Inflammatory macrophage treated with lipopolysaccharide for 4 hours (primary cell): Measurements from ENCODE around the gene IGF2.

ENCODE experiments used
- DNase-seq: peaks from one replicate; pipeline ENCODE4 v3.0.0-alpha.2; 2020

IGF2 gene

GRCh38 chr11:2169626-2170570, 30.7 kb upstream of the IGF2 start:
- DNase-seq = no peak

DNA sequence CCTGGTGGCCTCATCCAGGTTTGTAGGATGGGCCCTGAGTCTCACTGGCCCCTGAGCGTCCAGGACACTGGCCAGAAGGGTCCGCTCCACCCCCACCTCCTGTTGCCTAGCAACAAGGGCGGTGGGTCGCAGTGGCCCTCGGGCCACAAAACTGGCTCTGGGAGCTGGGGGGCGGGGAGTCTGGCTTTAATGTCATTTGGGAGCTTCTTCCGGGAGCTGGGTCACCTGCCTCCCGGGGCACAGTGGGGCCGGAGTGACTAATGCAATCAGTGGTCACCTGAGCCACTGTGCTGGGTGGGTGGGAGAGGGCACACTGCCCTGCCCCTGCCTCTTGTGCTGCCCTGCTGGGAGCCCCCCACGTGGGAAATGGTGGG, 29.8 kb upstream of the IGF2 start:
- no peak for DNase-seq

GRCh38 chr11:2168286-2169004, 29.3 kb upstream of the IGF2 start:
- DNase-seq = no peak

GRCh38 chr11:2167141-2168045, 28.2 kb upstream of the IGF2 start:
- DNase-seq = no peak

GRCh38 chr11:2166091-2166851, 27.1 kb upstream of the IGF2 start:
- DNase-seq = no peak

GRCh38 chr11:2165571-2165970, 26.4 kb upstream of the IGF2 start:
- DNase-seq = no peak

DNA sequence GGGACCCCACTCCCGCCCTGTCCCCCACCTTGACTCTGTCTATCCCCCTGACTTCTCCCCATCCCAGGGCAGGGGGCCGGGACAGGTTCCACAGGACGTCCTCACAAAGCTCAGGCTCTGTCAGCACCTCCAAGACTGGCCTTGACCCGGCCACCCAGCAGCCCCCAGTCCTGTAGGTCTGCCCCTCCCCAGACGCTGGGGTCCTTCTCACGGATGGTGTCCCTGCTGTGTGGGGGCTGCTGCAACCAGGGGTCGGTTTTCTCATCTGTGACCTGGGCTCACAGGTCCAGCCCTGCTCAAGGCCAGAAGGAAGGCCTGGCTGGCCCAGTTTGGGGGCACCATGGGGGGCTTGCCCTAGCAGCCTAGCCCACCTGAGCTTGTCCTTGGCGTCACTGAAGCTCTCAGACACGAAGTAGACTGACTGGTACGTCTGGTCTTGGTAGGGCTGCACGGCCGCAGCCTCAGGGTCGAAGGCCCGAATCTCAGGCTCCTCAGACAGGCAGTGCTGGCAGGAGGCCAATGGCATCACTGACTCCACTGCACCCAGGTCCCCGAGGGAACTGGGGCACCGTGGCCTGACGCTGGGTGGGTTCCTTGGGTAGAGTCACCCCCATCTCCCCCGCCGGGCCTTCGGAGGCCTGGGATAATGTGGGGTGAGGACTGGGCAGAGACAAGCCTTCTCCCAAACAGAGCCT, 25.8 kb upstream of the IGF2 start:
- DNase-seq = no peak

DNA sequence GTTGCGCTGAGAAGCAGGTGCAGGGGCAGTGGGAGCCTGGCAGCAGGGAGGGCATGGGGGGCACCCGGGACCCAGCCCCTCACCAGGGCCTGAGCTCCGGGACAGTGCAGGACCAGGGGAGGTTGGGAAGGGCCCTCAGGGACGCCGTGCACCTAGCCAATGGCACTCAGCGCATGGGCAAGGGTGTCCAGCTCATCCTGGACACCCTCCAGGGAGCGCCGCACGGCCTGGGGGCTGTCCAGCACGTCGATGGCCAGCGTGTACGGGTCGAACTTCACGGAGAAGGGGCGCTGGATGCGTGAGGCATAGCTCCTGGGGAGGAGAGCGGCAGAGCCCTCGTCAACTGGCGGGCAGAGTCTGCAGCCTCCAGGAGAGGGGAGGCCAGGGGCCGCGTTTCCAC, 24.9 kb upstream of the IGF2 start:
- DNase-seq = no peak

- DNase-seq = no peak
Observed at GRCh38 chr11:2163428-2163978, 24.3 kb upstream of the IGF2 start.

DNA sequence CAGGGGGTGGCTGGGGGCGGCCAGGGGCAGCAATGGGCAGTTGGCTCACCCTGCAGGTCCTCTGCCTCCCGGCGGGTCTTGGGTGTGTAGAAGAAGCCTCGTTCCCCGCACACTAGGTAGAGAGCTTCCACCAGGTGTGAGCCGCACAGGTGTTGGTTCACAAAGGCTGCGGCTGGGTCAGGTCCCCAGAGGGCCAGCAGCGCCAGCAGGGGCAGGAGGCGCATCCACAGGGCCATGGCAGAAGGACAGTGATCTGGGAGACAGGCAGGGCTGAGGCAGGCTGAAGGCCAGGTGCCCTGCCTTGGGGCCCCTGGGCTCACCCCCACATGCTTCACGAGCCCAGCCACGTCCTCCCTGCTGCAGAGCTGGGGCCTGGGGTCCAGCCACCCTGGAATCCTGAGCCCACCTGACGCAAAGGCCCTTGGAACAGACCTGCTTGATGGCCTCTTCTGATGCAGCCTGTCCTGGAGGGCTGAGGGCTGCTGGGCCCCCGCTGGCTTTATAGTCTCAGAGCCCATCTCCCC, 21.6 kb upstream of the IGF2 start, which contains the start of gene INS:
TSS of gene INS (minus strand) at position 474 of the 524 bp plus-strand sequence. CDS start at position 236, 238 bp downstream.
- no peak for DNase-seq

DNA sequence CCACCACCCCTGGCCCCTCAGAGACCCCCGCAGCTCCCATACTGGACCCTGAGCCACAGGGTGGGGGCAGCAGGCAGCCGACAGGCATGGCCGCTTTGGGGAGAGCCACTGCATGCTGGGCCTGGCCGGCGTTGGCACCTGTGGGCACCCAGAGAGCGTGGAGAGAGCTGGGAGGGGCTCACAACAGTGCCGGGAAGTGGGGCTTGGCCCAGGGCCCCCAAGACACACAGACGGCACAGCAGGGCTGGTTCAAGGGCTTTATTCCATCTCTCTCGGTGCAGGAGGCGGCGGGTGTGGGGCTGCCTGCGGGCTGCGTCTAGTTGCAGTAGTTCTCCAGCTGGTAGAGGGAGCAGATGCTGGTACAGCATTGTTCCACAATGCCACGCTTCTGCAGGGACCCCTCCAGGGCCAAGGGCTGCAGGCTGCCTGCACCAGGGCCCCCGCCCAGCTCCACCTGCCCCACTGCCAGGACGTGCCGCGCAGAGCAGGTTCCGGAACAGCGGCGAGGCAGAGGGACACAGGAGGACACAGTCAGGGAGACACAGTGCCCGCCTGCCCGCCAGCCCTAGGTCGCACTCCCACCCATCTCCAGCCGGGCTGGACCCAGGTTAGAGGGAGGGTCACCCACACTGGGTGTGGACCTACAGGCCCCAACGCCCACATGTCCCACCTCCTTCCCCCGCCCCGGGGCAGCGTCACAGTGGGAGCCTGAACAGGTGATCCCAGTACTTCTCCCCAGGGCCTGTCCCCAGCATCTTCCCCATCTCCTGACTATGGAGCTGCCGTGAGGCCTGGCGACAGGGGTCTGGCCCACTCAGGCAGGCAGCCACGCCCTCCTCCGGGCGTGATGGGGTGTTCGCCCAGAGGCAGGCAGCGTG, 20.6 kb upstream of the IGF2 start:
- DNase-seq = no peak

DNA sequence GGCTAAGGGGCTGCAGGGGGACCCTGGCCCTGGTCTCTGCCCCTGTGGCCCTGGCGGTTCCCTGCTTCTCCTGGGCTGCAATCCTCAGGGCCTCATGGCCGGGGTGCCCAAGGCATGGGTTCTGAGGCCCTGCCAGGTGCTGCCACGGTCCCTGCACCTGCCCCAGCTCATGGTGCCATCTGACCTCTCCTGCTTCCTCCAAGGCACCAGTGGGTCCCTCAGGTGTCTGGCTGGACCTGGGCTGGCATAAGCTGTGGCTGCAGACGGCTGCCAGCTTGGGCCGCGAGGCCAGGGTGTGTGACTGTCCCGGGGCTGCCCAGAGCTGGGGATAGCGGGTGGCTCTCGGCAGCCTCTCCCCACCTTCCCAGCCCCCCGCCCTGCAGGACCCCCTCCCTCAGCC, 19.8 kb upstream of the IGF2 start:
- no peak for DNase-seq

GRCh38 chr11:2158296-2158737, 19.1 kb upstream of the IGF2 start:
- no peak for DNase-seq

- DNase-seq = no peak
Observed at GRCh38 chr11:2157294-2158040, 18.3 kb upstream of the IGF2 start.

DNA sequence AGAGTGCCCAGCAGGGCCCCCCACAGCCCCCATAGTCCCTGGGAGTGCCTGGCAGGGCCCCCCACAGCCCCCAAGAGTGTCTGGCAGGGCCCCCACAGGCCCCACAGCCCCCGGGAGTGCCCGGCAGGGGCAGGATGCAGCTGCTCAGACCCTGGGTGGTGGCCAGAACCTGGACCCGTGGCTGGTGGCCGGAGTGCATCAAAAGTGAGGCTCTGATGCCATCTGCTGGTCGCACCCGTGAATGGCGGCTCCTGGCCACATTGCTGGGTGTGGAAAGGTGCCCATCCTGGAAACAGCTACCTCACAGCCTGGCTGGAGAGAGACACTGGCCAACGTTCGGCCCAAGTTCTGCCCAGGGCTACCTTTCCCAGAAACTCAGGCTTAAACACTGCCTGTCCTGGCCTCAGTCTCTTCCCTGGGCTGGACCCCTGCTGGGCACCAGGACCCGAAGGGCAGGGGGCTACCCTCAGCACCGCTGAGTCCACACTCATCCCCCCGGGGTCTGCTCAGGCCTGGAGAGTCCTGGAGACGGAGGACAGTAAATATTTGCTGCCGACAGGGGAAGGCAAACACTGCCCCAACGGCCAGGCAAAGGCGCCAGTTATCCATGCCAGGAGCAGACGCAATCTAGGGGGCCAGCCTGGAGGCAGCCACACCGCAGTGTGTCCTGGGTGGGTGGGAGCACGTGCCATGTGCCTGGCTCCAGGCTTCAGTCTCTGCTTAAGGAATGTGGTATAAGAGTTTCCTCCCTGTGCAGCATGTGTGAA, 17.4 kb upstream of the IGF2 start:
- DNase-seq = peak; percentile 51

GRCh38 chr11:2155511-2155910, 16.3 kb upstream of the IGF2 start:
- no peak for DNase-seq

GRCh38 chr11:2154889-2155288, 15.7 kb upstream of the IGF2 start:
- DNase-seq = no peak

DNA sequence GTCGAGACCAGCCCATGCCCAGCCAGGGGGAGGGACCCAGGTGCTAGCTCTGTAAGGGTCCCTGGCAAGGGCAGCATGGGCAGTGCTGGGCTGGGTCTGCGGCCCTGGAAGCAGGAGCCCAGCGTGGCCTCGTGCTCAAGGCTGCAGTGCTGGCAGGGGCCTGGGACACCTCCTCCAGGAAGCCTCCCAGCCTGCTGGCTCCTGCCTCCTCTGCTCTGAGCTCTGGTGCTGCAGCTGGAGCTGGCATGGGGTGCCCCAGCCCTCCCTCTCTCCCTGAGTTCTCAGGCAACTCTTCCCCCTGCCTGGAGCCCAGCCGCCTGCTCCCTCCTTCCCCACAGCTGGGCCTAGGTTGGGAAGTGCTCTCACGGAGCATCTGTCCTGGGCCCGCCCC, 15.0 kb upstream of the IGF2 start:
- DNase-seq = no peak
